ENCODE data around the gene MYADML2.

MYADML2 gene

GRCh38 chr17:81909966-81910839 lies 36.8 kb downstream of the MYADML2 start:
- DNase-seq: peak; percentile 31

GRCh38 chr17:81909231-81909630 lies 37.8 kb downstream of the MYADML2 start:
- DNase-seq: no peak

- no peak for DNase-seq
These were observed 38.2 kb downstream of the MYADML2 start for GRCh38 chr17:81908793-81909192.

GRCh38 chr17:81907219-81908145 lies 39.6 kb downstream of the MYADML2 start:
- no peak for DNase-seq

- no peak for DNase-seq
These were observed 40.4 kb downstream of the MYADML2 start for GRCh38 chr17:81906476-81907218.

- no peak for DNase-seq
These were observed 41.0 kb downstream of the MYADML2 start for GRCh38 chr17:81905993-81906392.

- DNase-seq: no peak
These were observed 41.6 kb downstream of the MYADML2 start for GRCh38 chr17:81905424-81905875.

- no peak for DNase-seq
These were observed 42.2 kb downstream of the MYADML2 start for GRCh38 chr17:81904600-81905423.

GRCh38 chr17:81903896-81904599 lies 43.0 kb downstream of the MYADML2 start:
- DNase-seq: no peak

GRCh38 chr17:81903415-81903831 lies 43.6 kb downstream of the MYADML2 start:
- no peak for DNase-seq

- DNase-seq: no peak
These were observed 44.2 kb downstream of the MYADML2 start for GRCh38 chr17:81902653-81903414.

GRCh38 chr17:81902023-81902652 lies 44.9 kb downstream of the MYADML2 start, which contains the start of gene NPB:
TSS of gene NPB (plus strand) at chr17:81902238. CDS start at chr17:81902278, 40 bp downstream.
- DNase-seq: no peak

- DNase-seq: no peak
These were observed 45.6 kb downstream of the MYADML2 start for GRCh38 chr17:81901167-81902022.

- no peak for DNase-seq
These were observed 46.7 kb downstream of the MYADML2 start for GRCh38 chr17:81900181-81900820.

- no peak for DNase-seq
These were observed 47.4 kb downstream of the MYADML2 start for GRCh38 chr17:81899514-81900166.

GRCh38 chr17:81898885-81899284 lies 48.1 kb downstream of the MYADML2 start:
- DNase-seq: no peak

GRCh38 chr17:81898029-81898866 lies 48.8 kb downstream of the MYADML2 start:
- no peak for DNase-seq
